C4-2B (cell line): ENCODE results near the gene ADGRD2.
A peak's percentile ranks its signal among the peaks of the same experiment; 100 is the strongest.
"Not testable (repeated sequence)": the region's sequence is repeated elsewhere in the genome, so short reads cannot be mapped to it uniquely, and the experiment has no call there.

Experiments used
- H3K27ac ChIP-seq: fragments of 450-650 bp; 2 replicates; pipeline ENCODE4 v1.5.1; 2017
- ZFX ChIP-seq: fragments of 450-650 bp; IDR thresholded peaks from 2 replicates; pipeline ENCODE4 v1.6.1; 2017
- TF ChIP-seq, protein P1 (sequence below): fragments of 450-650 bp; conservative IDR thresholded peaks from 2 replicates; pipeline ENCODE4 v1.5.1; 2017; ENCODE audit warnings: mild to moderate bottlenecking

ADGRD2 gene

DNA sequence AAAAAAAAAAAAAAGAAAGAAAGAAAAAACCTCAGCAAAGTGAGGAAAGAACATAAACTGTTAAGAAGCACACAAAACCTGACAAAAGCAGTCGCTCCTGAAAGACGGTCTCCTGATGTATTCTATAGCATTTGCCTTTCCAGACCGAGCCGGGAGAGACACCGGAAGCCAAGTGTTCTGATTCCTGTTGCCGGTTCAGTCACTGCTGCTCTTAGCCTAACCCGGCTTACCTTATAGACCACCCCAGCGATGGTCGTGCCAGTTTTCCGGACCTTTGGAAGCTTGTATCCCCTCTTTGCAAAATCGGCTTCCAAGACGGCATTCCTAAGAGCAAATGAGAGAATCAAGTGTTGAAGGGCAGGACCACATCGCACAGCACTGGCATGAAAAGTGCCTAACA lies 35.6 kb upstream of the ADGRD2 start:
- peak overlapping the region; percentile 87 for H3K27ac ChIP-seq
- TF ChIP-seq ZFX: no peak
- TF ChIP-seq, protein P1, sequence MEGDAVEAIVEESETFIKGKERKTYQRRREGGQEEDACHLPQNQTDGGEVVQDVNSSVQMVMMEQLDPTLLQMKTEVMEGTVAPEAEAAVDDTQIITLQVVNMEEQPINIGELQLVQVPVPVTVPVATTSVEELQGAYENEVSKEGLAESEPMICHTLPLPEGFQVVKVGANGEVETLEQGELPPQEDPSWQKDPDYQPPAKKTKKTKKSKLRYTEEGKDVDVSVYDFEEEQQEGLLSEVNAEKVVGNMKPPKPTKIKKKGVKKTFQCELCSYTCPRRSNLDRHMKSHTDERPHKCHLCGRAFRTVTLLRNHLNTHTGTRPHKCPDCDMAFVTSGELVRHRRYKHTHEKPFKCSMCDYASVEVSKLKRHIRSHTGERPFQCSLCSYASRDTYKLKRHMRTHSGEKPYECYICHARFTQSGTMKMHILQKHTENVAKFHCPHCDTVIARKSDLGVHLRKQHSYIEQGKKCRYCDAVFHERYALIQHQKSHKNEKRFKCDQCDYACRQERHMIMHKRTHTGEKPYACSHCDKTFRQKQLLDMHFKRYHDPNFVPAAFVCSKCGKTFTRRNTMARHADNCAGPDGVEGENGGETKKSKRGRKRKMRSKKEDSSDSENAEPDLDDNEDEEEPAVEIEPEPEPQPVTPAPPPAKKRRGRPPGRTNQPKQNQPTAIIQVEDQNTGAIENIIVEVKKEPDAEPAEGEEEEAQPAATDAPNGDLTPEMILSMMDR: no peak

DNA sequence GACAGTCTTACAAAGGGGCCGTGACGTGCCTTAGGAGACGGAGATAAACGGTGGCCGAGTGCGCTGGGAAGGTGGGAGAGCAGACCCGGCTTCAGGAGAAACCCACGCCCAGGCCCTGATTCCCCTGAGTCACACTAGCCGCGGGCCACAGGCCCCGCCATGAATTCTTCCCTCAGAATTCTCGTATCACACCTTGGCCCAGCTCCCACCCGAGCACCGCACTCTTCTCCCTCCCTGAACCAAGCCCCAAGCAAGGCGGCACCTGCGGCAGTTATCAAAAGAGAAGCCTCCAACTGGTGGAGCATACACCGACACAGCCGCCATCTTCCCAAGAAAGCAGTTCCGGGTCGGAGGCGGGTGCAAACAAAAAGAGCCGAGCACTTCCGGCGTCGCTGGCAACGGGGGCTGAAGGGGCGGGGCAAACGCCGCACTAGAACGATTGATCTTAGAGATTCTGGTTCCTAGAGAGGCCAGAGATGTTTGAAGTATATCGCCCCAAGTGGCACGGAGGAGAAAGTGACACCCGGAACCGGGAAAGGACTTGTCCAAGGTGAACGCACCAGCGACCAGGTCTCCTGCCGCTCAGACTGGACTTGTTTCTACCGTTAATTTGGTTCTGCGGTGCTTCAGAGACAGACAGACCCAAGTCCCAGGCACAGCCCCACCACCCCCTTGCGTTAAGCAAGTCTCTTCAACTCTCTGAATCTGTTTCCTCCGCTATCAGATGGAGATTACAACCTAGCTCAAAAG lies 35.0 kb upstream of the ADGRD2 start, which contains the start of gene PSMB7:
PSMB7 (minus strand) TSS at position 341 of the 750 bp plus-strand sequence; CDS start at position 324, 17 bp downstream.
- peak within 1 kb of the TSS; percentile 87 for H3K27ac ChIP-seq
- TF ChIP-seq ZFX: peak; percentile 95
- TF ChIP-seq, protein P1: peak; percentile 90

DNA sequence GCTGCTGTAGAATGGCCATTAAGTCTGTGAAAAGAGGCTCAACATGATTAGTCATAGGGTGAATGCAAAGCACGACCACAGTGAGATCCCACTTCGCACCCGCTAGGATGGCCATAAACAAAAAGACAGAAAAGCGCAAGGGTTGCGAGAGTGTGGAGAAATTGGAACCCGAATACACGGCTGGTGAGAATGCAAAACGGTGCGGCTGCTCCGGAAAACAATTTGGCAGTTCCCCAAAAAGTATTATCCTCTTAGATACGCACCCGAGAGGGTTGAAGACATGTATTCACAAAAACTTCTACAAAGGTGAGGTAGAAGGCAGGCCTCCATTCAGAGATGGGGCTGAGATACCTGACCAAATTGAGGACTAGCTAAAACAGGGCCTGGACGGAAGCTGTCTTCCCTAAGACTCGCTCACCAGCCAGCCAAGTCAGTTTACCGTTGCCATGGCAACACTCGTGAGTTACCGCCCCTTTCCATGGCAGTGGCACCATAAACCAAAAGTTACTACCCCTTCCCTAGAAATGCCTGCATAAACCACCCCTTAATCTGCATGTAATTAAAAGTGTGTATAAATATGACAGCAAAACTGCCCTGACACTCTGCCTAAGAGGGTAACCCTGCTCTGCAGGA lies 34.3 kb upstream of the ADGRD2 start:
- H3K27ac ChIP-seq: peak overlapping the region; percentile 87
- TF ChIP-seq, protein P1: 0 out of 2 replicates have a peak, but pooled peaks have one; percentile 61
- TF ChIP-seq ZFX: no peak

DNA sequence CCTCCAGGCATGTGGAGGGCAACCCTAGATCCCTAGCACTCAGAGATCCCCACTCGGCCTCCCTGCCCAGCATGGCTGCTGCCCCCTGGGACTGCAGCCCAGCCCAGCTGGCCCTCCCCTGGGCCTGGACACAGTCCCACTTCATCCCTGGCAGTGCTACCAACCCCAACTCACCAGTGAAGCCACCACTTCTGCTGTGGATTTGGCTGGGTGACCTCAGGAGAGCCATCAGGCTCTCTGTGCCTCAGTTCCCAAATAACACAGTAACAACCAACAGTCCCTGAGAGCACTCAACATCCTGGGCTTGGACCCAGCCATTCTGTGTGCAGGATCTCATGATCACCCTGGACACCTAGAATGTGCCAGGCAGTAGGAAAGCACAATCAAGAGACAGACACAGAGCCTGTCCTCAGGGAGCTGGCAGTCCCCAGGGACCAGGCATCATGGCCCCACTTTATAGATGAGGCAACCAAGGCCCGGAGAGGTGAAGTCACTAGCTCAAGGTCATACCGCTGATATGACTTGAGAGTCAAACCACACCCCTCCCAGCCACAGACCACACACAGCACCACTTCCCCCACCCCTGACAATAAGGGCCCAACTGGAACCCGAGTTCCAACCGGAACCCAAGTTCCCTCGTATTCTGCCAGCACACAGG lies 30.3 kb upstream of the ADGRD2 start:
- no peak overlapping the region for H3K27ac ChIP-seq
- TF ChIP-seq ZFX: no peak
- TF ChIP-seq, protein P1: peak; percentile 76

DNA sequence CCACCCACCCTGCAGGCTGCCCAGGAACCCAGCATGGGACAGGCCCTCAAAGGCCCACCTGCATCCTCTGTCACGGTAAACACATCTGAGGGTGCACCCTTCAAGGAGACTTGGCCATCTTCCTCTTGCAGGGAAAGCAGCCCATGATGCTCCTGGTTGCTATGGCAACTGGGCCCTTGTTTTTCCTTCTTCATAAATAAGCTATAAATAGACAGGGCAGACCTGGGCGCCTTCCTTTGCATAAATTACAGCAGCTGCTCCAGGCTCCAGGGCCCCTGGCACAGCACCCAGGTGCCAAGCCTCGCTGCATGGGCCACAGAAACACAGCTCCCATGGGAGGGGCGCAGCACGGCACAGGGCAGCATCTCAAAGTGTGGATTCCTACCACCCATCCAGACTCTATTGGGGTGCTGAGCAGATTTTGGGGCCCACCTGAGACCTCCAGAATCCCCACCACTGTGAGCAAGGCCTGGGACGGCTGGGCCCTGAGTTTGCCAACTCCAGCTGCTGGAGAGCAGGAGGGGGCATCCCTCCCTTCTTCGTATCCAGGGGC lies 29.2 kb upstream of the ADGRD2 start:
- TF ChIP-seq, protein P1: no peak
- no peak for TF ChIP-seq ZFX
- no peak overlapping the region for H3K27ac ChIP-seq

DNA sequence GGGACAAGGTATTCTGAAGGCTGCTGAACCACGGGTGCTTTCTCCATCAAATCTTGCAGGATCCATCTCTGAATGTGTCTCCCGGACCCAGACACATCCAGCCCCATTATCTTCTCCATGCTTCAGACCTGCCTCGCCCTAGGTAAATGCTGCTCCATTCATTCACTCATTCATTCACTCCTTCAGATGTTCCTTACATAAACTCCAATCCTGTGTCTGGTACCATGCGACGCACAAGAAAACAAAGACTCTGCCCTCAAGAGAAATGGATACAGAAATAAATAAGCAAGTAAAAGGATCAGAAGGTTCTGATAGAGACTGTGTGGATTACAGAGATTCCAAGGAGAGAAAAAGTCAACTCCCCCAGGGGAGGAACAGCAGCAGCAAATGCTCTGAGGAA lies 27.1 kb upstream of the ADGRD2 start:
- no peak for TF ChIP-seq ZFX
- TF ChIP-seq, protein P1: no peak
- H3K27ac ChIP-seq: no peak overlapping the region

DNA sequence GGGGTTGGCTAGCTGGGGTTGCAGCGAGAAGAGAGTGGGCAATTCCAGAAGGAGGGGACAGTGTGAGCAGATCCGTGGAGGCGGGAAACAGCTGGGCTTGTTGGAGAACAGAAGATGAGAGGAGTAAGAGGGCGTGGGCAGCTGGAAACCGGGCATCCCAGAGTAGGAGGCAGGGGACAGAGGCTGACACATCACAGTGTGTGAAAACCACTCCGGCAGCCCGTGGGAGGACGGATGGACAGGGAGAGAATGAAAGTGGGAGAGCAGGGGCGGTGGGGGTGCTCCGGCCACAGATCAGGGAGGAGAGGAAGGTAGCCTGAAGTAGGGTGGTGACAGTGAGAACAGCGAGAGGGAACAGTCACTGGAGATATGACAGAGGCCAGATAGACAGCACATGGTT lies 26.7 kb upstream of the ADGRD2 start:
- TF ChIP-seq, protein P1: no peak
- no peak for TF ChIP-seq ZFX
- no peak overlapping the region for H3K27ac ChIP-seq

DNA sequence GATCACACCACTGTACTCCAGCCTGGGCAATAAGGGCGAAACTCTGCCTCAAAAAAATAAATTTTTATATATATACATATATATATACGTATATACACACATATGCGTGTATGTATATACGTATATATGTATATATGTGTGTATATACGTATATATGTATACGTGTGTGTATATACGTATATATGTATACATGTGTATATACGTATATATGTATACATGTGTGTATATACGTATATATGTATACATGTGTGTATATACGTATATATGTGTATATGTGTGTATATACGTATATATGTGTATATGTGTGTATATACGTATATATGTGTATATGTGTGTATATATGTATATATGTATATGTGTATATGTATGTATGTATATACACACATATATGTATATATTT lies 24.5 kb upstream of the ADGRD2 start:
- H3K27ac ChIP-seq: not testable (repeated sequence)
